ENCODE data around the gene ARID4B. TPM values are rescaled to one million over a fixed set of nuclear protein-coding genes. Genes with fewer than 3 reads are reported as not detected.

ARID4B gene
- total RNA-seq, 1 experiment from 2014 or later, result 34.0 TPM

- H3K4me1 ChIP-seq (ENCODE audit: insufficient read depth, low read length), result no peaks in the 10 kb centered on the region; the same call in 1 of the 2 replicates
- H3K79me2 ChIP-seq (ENCODE audit: insufficient read depth, low read length), result peaks cover 25% of the 10 kb centered on the region
- no peak overlapping the region for H3K23ac ChIP-seq (ENCODE audit: insufficient read length, low read depth, low read length)
- no peak for DNase-seq
- H4K5ac ChIP-seq (ENCODE audit: insufficient read length, low read depth, low read length), result no peak overlapping the region
- no peak overlapping the region for H3K18ac ChIP-seq (ENCODE audit: insufficient read length, low read depth, low read length)
- no peak overlapping the region for H2BK20ac ChIP-seq (ENCODE audit: low read depth, low read length, poor library complexity, severe bottlenecking)
- no peak overlapping the region for H3K14ac ChIP-seq (ENCODE audit: insufficient read depth, low read length)
- H2AK5ac ChIP-seq (ENCODE audit: insufficient read length, low read length), result no peak overlapping the region
- H3K9ac ChIP-seq (ENCODE audit: extremely low read depth, insufficient read length, low read length), result no peak overlapping the region
- H3K4me2 ChIP-seq (ENCODE audit: insufficient read depth, insufficient read length, low read length), result no peak overlapping the region
- no peak overlapping the region for H2BK15ac ChIP-seq (ENCODE audit: low read depth, low read length)
- H3K27me3 ChIP-seq (ENCODE audit: insufficient read depth, low read length), result no peaks in the 10 kb centered on the region
- Mint-ChIP-seq H3K4me3 (no peak overlapping the region), H3K27me3 (ENCODE audit: low read depth) (no peaks in the 10 kb centered on the region), H3K27ac (no peak overlapping the region), H3K4me1 (peaks cover 11 to 13% of the 10 kb centered on the region in 2 experiments), H3K9me3 (no peaks in the 10 kb centered on the region), H3K36me3 (ENCODE audit: insufficient read depth in 1 of 3, low read depth in 3 of 3) (peaks cover 0 to 5% (median 5%) of the 10 kb centered on the region in 3 experiments; a peak in 3 of 7 replicates)
- H4K20me1 ChIP-seq (ENCODE audit: control insufficient read depth, insufficient read depth, insufficient read length), result no peaks in the 10 kb centered on the region
- no peak overlapping the region for H3K4ac ChIP-seq (ENCODE audit: low read depth, low read length)
- H3K9me3 ChIP-seq (ENCODE audit: control insufficient read depth, low read depth, low read length), result no peaks in the 10 kb centered on the region
- H4K91ac ChIP-seq (ENCODE audit: insufficient read length, low read depth, low read length), result no peak overlapping the region
- H3T11ph ChIP-seq (ENCODE audit: low read length), result no peak overlapping the region
- H2BK120ac ChIP-seq (ENCODE audit: low read depth, low read length, poor library complexity, severe bottlenecking), result no peak overlapping the region
- H3K23me2 ChIP-seq (ENCODE audit: insufficient read length, low read depth, low read length, poor library complexity, severe bottlenecking), result no peaks in the 10 kb centered on the region
- TF ChIP-seq CTCF (conservative IDR thresholded peaks at IDR 0.05), result no peak
- no peak overlapping the region for H2BK12ac ChIP-seq (ENCODE audit: insufficient read length, low read depth, low read length)
- peaks cover 3% of the 10 kb centered on the region for H3K79me1 ChIP-seq (ENCODE audit: insufficient read depth, low read depth, low read length, poor library complexity, severe bottlenecking)
- H2BK5ac ChIP-seq (ENCODE audit: insufficient read length, low read length), result no peak overlapping the region
- no peak overlapping the region for H4K8ac ChIP-seq (replicated peaks; ENCODE audit: insufficient read length, low read depth, low read length)
- no peak overlapping the region for H3K56ac ChIP-seq (ENCODE audit: insufficient read length, low read depth, low read length)
- no peak overlapping the region for H3K27ac ChIP-seq (ENCODE audit: insufficient read length, low read depth, low read length)
- no peak overlapping the region for H2AFZ ChIP-seq (ENCODE audit: low read length)
These were observed 63.7 kb downstream of the ARID4B start for GRCh38 chr1:235264327-235264726.

Data from H9 (cell line).